ENCODE measurements around the gene HSP90AA1.
A peak's percentile ranks its signal among the peaks of the same experiment; 100 is the strongest.
"Not testable (repeated sequence)": the region's sequence is repeated elsewhere in the genome, so short reads cannot be mapped to it uniquely, and the experiment has no call there.

HSP90AA1 gene

GRCh38 chr14:102092806-102093205 is 6.0 kb upstream of the HSP90AA1 start:
- DNase-seq = no peak

GRCh38 chr14:102090713-102091112 is 3.9 kb upstream of the HSP90AA1 start:
- no peak for DNase-seq

DNA sequence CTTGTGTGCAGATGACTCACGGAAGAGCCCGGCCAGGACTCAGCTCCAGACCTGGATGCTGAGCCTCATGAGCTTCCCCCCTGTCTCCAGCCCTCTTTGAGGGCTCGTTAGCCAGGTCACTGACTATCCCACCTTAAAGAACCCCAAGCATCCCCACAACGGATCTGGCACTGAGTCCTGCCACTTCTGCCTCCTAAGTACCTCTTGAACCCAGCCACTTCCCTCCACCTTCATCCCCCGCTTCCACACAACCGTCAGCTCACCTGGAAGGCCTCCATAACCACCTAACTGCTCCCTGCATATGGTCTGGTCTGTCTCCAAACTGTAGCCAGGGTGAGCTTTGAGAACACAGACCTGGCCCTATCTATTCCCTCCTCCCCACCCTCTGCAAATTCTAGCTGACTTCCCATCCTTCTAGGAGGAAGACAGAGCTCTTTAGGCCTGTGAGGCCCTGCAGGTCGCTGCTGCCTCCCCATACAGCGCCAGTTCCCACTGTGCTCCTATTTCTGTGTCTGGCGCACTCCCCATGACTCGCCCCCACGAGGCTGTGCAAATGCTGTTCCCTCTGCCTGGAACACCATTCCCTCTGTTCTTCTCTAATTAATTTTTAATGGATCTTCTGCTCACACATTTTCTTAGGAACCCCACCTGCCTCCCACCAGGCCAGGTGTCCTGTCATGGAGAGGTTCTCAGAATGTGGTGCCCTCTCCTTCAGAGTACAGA is 2.9 kb upstream of the HSP90AA1 start:
- DNase-seq = no peak

- DNase-seq = no peak
These were observed 1.4 kb upstream of the HSP90AA1 start for GRCh38 chr14:102088012-102088792.

DNA sequence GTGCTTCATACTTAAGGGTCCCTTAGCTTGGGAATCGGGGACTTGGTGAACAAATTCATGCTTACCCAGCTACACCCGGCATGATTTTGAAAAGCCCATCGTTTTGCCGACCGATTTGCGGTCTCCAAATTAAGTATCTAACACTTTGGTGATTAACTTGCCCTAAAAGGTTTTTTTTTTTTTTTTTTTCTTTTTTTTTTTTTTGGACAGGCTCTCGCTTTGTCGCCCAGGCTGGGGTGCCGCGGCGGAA is 843 bp upstream of the HSP90AA1 start:
- DNase-seq = no peak

DNA sequence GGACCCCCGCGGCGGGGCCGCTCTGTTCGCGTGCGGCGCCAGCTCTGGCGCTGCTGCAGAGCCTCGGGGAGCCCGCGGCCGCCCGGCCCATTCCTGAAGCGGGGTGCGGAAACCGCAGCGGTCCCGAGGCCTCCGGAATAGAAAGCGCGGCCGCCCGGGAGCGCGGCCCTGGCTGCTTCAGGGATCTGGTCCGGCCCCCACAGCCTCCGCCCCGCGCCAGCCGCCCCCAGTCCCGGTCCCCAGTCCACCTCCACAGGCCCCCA is 204 bp downstream of the HSP90AA1 start:
- DNase-seq = no peak

GRCh38 chr14:102085948-102086708 is 716 bp downstream of the HSP90AA1 start:
- DNase-seq = peak; percentile 19

DNA sequence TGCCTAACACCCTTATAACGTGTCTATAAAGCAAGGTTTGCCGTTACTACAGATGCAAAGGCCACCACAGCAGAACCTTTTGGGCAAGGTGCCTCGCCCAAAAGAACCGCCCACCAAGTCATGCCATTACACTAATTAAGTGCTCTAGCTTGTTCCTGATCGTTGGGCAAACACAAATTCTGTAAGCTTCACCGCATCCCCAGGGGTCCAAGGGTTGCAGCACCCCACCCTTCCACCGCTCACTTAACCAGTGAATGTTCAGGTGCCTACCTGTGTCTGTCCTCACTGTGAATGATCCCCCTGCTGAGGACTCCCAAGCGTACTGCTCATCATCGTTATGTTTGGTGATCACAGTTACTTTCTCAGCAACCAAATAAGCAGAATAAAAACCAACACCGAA is 1.4 kb downstream of the HSP90AA1 start:
- DNase-seq = no peak

DNA sequence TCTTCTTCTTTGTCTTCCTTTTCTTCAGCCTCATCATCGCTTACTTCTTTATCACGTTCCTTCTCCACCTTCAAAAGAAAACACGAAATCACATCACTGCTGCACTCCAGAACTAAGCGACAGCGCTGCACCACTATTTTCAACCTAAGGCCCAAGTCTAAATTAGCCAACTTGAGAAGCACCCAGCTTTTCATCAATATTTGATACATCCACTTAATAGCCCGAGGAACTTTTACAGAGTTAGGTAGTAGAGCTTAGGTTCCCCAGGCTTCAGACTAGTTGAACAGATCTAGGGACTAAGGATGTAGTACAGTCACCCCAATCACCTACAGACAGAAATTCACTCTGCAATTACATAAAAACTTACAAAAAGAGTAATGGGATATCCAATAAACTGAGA is 1.9 kb downstream of the HSP90AA1 start:
- DNase-seq = no peak

GRCh38 chr14:102084522-102084921 is 2.3 kb downstream of the HSP90AA1 start:
- not testable (repeated sequence) for DNase-seq

DNA sequence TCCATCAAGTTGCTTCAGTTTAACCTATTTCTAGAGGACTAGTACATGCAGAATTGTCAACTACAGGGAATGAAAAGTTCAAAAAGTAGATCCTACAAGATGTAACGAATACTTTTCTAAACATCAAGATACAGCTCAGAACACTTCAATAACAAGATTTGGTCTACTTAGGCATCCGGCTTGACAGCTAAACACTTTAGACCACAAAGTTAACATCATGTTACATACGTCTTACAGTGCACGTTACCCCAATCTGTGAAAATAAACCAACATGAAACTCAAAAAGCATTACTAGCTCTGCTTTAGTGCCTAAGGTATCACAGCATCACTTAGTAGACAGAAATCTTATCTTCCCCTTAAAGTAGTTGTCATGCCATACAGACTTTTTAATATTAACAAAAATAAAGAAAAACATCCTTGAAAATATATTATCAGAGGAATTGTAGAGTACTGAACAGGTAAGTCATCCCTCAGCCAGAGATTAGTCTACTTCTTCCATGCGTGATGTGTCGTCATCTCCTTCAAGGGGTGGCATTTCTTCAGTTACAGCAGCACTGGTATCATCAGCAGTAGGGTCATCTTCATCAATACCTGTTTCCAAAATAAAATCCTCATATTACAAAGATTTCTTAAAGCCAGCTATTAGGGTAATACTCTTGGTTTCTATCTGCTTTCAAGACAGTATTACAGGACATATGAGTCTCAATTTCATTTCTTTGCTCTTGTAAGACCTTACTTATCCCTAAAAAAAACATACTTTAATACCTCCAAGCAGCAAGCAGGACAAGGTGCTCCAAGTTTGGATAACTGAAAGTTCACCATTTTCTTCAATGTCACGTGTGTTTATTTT is 5.4 kb downstream of the HSP90AA1 start:
- no peak for DNase-seq

- DNase-seq = no peak
These were observed 6.4 kb downstream of the HSP90AA1 start for GRCh38 chr14:102080183-102081080.

DNA sequence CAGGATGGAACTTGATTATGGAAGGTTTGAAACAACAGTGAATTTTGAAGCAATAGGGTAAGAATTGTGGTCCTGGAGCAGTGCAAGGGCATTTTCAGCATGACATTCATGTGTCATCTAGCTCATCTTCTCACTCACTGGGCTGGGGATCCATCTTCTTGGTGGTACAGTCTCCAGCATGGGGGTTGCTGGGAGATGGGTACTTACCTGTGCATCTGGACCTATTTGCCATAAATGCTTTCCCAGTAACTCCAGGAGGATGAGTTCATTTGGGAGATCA is 7.2 kb downstream of the HSP90AA1 start:
- no peak for DNase-seq

DNA sequence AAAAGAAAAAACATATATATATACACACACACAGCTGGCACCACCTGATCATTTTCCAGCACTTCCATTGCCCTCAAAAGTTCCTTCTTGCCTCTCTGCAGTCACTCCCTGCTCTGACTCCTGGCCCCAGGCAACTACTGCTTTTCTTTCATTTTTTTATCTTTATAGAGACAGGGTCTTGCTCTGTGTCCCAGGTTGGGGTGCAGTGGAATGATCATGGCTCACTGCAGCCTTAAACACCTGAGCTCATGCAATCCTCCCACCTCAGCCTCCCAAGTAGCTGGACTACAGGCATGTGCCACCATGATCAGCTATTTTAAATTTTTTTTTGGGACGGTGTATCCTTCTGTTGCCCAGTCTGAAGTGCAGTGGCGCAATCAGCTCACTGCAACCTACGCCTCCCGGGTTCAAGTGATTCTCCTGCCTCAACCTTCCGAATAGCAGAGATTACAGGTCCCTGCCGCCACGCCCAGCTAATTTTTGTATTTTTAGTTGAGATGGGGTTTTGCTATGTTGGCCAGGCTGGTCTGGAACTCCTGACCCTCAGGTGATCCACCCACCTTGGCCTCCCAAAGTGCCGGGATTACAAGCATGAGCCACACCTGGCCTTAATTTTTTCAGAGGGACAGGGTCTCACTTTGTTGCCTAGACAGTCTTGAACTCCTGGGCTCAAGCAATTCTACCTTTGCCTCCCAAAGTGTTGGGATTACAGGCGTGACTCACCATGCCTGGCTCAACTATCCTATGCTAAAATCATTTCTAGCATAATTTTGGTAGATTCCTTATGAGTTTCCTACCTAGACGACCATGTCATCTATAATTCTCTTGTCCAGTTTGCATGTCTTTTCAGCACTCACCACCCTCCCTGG is 7.8 kb downstream of the HSP90AA1 start:
- peak; percentile 38 for DNase-seq

- not testable (repeated sequence) for DNase-seq
These were observed 8.5 kb downstream of the HSP90AA1 start for GRCh38 chr14:102078361-102078791.

GRCh38 chr14:102077382-102077709 is 9.5 kb downstream of the HSP90AA1 start:
- no peak for DNase-seq

DNA sequence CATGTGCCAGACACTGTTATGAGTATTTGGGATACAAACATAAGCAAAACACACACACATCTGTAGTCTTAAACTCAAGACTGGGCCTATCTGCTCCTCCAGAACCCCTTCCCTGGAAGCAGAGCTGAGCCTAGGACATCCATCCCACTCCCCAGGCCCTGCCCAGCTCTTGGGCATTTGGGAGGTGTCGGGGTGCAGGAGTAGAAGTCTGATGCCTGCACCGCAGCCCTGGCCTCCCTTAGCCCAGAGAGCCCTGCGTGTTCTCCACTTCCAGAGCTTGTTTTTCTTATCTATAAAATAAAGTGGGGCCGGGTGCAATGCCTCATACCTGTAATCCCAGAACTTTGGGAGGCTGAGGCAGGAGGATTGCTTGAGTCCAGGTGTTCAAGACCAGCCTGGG is 11.7 kb downstream of the HSP90AA1 start:
- no peak for DNase-seq

GRCh38 chr14:102074415-102074964 is 12.4 kb downstream of the HSP90AA1 start:
- no peak for DNase-seq

DNA sequence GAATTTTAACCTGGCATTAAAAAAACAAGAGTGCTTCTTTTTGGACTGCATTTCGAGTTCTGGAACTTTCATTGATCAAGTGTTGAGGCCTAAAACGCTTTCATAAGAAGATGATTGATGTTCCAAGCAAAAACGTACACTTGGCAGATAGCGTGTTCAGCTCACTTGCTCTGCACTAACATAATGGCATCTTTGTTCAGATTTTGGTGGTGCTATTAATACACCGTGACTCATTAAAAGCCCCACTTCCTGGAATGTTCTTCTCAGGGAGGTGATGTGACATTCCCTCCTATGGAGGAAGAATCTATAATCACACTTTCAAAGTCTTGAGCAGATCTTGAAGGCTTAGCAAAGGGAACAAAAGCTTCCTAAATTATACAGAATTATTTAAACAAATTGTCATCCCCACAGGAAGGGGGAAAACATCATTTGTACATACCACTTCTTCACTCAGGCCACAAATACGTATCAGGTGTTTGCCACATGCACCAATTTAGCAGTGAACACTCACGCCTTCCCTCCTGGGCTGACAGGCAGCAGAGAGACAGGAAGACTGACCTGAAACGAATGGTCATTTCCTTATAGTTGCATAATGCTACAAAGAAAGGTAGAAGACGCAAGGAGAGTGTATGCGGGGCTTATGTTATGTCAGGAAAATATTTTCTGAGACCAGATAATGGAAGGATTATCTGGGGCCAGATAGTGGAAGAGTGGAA is 15.4 kb downstream of the HSP90AA1 start:
- no peak for DNase-seq

DNA sequence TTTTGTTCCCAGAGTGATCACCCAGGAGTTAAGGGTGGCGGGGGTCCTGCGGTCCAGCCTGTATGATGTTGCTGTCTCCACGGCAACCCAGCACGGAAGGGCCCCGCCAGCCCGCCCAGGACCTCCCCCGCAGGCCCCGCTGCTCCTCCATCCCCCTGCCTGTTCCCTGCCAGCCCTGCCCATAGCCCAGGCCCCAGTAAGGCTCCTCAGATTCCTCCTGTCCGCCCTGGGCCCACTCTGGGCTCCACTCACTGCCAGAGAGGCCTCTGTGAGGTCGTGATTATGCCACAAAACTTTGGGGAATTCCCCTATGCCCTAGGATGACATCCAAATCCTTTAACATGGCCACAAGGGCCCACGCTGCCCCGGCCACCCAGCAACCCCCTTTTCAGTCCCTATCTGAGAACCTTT is 20.8 kb downstream of the HSP90AA1 start:
- DNase-seq = no peak

DNA sequence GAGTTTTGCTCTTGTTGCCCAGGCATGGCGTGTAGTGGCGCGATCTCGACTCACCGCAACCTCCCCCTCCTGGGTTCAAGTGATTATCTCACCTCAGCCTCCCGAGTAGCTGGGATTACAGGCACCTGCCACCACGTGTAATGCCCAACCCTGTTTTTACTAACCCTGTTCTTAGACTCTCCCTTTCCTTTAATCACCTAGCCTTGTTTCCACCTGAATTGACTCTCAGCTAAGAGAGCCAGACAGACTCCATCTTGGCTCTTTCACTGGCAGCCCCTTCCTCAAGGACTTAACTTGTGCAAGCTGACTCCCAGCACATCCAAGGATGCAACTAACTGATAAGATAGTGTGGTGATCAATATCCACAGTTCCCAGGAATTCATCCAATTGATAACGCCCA is 22.3 kb downstream of the HSP90AA1 start:
- DNase-seq = not testable (repeated sequence)

Data from NCI-H2171 treated with DMSO at 0.1 percent for 48 hours (cell line).